Measurements from ENCODE around the gene CABLES2.

GRCh38 chr20:62391165-62392076, 15.7 kb downstream of the CABLES2 start:
- no peak for TF ChIP-seq ZSCAN18 (CRISPR knock-in tag; IDR thresholded peaks at IDR 0.05)
- no peak for TF ChIP-seq CREM (CRISPR knock-in tag; IDR thresholded peaks at IDR 0.05)
- no peak for TF ChIP-seq CTCF (IDR thresholded peaks at IDR 0.05)
- TF ChIP-seq IRF1 (CRISPR knock-in tag; IDR thresholded peaks at IDR 0.05) = no peak
- no peak for TF ChIP-seq EMX1 (CRISPR knock-in tag; IDR thresholded peaks at IDR 0.05)
- TF ChIP-seq MXD4 (CRISPR knock-in tag; IDR thresholded peaks at IDR 0.05; ENCODE audit: borderline replicate concordance) = no peak
- no peak for TF ChIP-seq AR (CRISPR knock-in tag; IDR thresholded peaks at IDR 0.05)
- no peak for TF ChIP-seq TEAD4 (CRISPR knock-in tag; IDR thresholded peaks at IDR 0.05)
- no peak for TF ChIP-seq SP1 (CRISPR knock-in tag; conservative IDR thresholded peaks at IDR 0.05)
- TF ChIP-seq STAT6 (CRISPR knock-in tag; conservative IDR thresholded peaks at IDR 0.05; ENCODE audit: low read depth) = no peak
- TF ChIP-seq ATF1 (CRISPR knock-in tag; IDR thresholded peaks at IDR 0.05) = no peak
